ENCODE data around the gene NPLOC4. TPM values are rescaled to one million over a fixed set of nuclear protein-coding genes. Genes with fewer than 3 reads are reported as not detected.
A peak's percentile ranks its signal among the peaks of the same experiment; 100 is the strongest.

The NPLOC4 gene
- total RNA-seq, 4 donors from 2014 or later = 14.6 to 86.3 (median 30.9) TPM

DNA sequence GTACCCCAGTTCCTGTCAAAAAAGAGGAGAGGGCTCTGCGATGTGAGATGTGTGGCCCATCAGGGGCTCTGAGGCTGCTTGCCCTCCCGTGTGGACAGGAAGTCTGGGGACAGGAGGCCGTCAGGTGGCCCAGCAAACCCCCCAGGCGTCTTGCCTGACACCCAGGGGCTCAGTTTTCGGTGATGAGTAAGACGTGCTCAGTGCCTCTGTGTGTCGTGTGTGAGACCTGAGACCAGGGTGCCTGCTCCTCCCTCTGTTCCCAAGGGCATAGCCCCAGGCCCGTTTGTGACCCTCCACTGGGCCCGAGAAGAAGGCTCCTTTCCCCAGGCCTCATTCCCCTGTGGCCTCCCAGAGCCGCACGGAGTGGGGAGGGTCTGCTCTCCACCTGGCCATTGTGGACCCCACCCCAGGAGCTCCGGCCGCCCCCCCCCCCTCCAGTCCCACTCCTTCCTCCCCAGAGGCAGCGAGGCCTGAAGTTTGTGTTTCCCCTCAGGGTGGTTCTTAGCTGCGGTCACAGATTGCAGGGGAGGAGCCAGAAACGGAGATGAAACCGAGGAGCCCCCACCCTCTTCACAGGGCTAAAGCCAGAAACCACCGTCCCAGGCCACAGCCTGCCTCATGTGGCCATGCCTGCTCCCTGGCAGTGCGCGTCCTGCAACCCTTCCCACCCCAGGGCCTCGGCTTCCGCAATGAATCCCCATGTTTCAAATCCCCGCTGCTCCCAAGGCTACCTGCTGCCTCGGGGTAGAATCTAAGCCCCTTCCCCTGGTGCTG is 119.4 kb downstream of the NPLOC4 start:
- Histone ChIP-seq H3K27ac (peak overlapping the region; percentile 97 to 100), H3K27me3 (no peaks in the 10 kb centered on the region), H3K9me3 (no peaks in the 10 kb centered on the region), H3K4me1 (peaks cover 3 to 25% of the 10 kb centered on the region in 2 donors), H3K4me3 (peak overlapping the region; percentile 77 to 98), H3K36me3 (no peaks in the 10 kb centered on the region)
- DNase-seq = peak; percentile 31 to 40
- TF ChIP-seq POLR2A (IDR thresholded peaks at IDR 0.05) = no peak
- TF ChIP-seq CTCF (IDR thresholded peaks at IDR 0.05) = no peak
- intact Hi-C loops (cut with DNase I; ENCODE audit: low total_unique reads) = no loop called here

GRCh38 chr17:81517009-81517338 is 119.9 kb downstream of the NPLOC4 start:
- Histone ChIP-seq H3K36me3 (no peaks in the 10 kb centered on the region), H3K27me3 (no peaks in the 10 kb centered on the region), H3K9me3 (no peaks in the 10 kb centered on the region), H3K4me3 (peak overlapping the region; percentile 77 to 98), H3K27ac (peak overlapping the region; percentile 97 to 100), H3K4me1 (peaks cover 3 to 25% of the 10 kb centered on the region in 2 donors)
- DNase-seq = peak in 1 of 2 donors; percentile 17
- intact Hi-C loops (cut with DNase I; ENCODE audit: low total_unique reads) = no loop called here
- no peak for TF ChIP-seq POLR2A (IDR thresholded peaks at IDR 0.05)
- TF ChIP-seq CTCF (IDR thresholded peaks at IDR 0.05) = no peak

DNA sequence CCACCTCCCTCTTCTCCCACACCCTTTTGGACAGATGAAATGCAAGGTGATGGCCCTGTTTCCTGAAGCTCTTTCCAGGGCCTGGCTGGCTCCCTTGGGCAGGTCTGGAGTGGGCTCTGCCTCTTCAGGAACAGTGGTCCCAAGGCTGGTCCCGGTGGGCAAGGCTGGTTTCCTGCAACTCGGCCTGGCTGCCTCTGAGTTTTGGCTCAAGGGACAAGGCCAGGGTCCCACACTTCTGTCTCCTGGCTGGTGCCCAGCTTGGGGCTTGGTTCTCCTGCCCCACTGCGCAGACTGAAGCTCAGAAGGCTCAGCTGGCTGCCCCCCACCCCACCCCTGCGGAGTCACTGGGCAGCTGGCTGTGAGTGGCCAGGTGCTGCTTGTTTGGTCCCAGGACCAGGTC is 120.5 kb downstream of the NPLOC4 start:
- peak; percentile 26 to 27 for DNase-seq
- Histone ChIP-seq H3K4me3 (peak overlapping the region; percentile 77 to 98), H3K27me3 (no peaks in the 10 kb centered on the region), H3K4me1 (peaks cover 3 to 25% of the 10 kb centered on the region in 2 donors), H3K36me3 (no peaks in the 10 kb centered on the region), H3K9me3 (no peaks in the 10 kb centered on the region), H3K27ac (peak overlapping the region; percentile 97 to 100)
- intact Hi-C loops (cut with DNase I; ENCODE audit: low total_unique reads) = no loop called here
- no peak for TF ChIP-seq POLR2A (IDR thresholded peaks at IDR 0.05)
- TF ChIP-seq CTCF (IDR thresholded peaks at IDR 0.05) = no peak

GRCh38 chr17:81515530-81516041 is 121.3 kb downstream of the NPLOC4 start:
- no peaks in the 10 kb centered on the region for H3K9me3 ChIP-seq
- H3K4me1 ChIP-seq = peaks cover 3 to 25% of the 10 kb centered on the region in 2 donors
- TF ChIP-seq CTCF (IDR thresholded peaks at IDR 0.05) = no peak
- no peak for TF ChIP-seq POLR2A (IDR thresholded peaks at IDR 0.05)
- intact Hi-C loops (cut with DNase I; ENCODE audit: low total_unique reads) = no loop called here
- DNase-seq = peak in 1 of 2 donors; percentile 46
- H3K27ac ChIP-seq = peak overlapping the region; percentile 97 to 100
- H3K4me3 ChIP-seq = peak overlapping the region; percentile 77 to 98
- H3K27me3 ChIP-seq = no peaks in the 10 kb centered on the region
- no peaks in the 10 kb centered on the region for H3K36me3 ChIP-seq

Measured in uterus (tissue), 4 donors.